A673 (cell line): ENCODE results near the gene PBRM1.

Experiments used
- CTCF ChIP-seq: fragments of 300-800, 200-600 bp; sonication (generic); conservative IDR thresholded peaks from 2 replicates; pipeline ENCODE4 v1.5.1; 2017; ENCODE audit warnings: low read depth, mild to moderate bottlenecking, antibody characterized with exemption, low read length, moderate library complexity, mixed read lengths
- EZH2 ChIP-seq: fragments of 200-600 bp; sonication (generic); IDR thresholded peaks from 2 replicates; pipeline ENCODE4 v1.6.1; 2017; ENCODE audit warnings: borderline replicate concordance, low read depth, mild to moderate bottlenecking, mixed read lengths, antibody characterized with exemption, low read length; ENCODE audit not compliant: poor library complexity, severe bottlenecking

DNA sequence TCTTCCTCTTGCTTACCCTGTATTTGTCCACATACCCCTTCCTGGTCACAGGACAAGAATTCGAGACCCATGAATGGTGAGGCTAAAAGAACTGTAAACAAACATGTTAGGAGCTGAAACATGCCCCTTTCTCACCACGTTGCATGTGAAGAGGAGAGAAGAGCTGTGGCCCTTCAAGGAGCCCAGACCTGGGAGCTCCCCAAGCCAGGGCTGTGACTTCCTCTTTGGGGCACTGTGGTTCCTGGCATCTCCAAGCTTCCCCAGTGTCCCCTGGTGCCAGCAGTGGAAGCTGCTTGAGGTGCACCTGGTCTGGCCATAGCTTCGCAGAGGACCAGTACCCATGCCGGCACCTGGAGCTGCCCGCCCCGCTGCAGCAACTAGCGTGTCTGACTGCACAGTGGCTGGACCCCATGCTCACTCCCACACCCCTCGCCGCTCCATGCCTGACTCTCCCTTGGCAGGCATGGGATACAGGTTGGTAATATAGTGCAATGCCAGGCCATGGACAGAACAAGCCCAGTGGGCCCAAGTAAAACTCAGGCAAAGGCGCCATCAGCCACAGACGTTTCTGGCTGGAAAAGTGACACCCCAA, 30.1 kb upstream of the PBRM1 start:
- TF ChIP-seq EZH2 = no peak
- TF ChIP-seq CTCF = no peak
